Embryonic facial prominence (tissue), 1 donor: Measurements from ENCODE around the gene PROK1.

Source experiments
- DNase-seq: peaks from one replicate; pipeline ENCODE4 v3.0.0-alpha.2; 2016; ENCODE audit errors: extremely low spot score

PROK1 gene

GRCh38 chr1:110465038-110465813 is 14.3 kb downstream of the PROK1 start:
- DNase-seq: no peak

- no peak for DNase-seq
These were observed 14.9 kb downstream of the PROK1 start for GRCh38 chr1:110465814-110466380.

- no peak for DNase-seq
These were observed 15.8 kb downstream of the PROK1 start for GRCh38 chr1:110466646-110467280.

- no peak for DNase-seq
These were observed 20.2 kb downstream of the PROK1 start for GRCh38 chr1:110471131-110471530.

GRCh38 chr1:110472546-110472945 is 21.6 kb downstream of the PROK1 start:
- DNase-seq: no peak

GRCh38 chr1:110474444-110474843 is 23.5 kb downstream of the PROK1 start:
- DNase-seq: no peak

GRCh38 chr1:110475362-110476027 is 24.5 kb downstream of the PROK1 start:
- no peak for DNase-seq

- no peak for DNase-seq
These were observed 25.2 kb downstream of the PROK1 start for GRCh38 chr1:110476028-110476765.

- no peak for DNase-seq
These were observed 26.1 kb downstream of the PROK1 start for GRCh38 chr1:110477041-110477440.

GRCh38 chr1:110477445-110477957 is 26.6 kb downstream of the PROK1 start:
- DNase-seq: no peak

- no peak for DNase-seq
These were observed 27.2 kb downstream of the PROK1 start for GRCh38 chr1:110477967-110478640.

GRCh38 chr1:110478886-110479285 is 27.9 kb downstream of the PROK1 start:
- DNase-seq: no peak

- DNase-seq: no peak
These were observed 29.6 kb downstream of the PROK1 start for GRCh38 chr1:110480356-110481096.

GRCh38 chr1:110481968-110482623 is 31.1 kb downstream of the PROK1 start:
- DNase-seq: no peak

GRCh38 chr1:110482662-110483307 is 31.8 kb downstream of the PROK1 start:
- DNase-seq: no peak

GRCh38 chr1:110483308-110483685 is 32.3 kb downstream of the PROK1 start:
- no peak for DNase-seq

- no peak for DNase-seq
These were observed 33.9 kb downstream of the PROK1 start for GRCh38 chr1:110484801-110485200.

- DNase-seq: no peak
These were observed 34.8 kb downstream of the PROK1 start for GRCh38 chr1:110485725-110486124.

GRCh38 chr1:110487726-110488125 is 36.8 kb downstream of the PROK1 start:
- no peak for DNase-seq
